ENCODE measurements around the gene NRXN3. TPM values are rescaled to one million over a fixed set of nuclear protein-coding genes. Genes with fewer than 3 reads are reported as not detected.

NRXN3 gene
- total RNA-seq, 1 donor from 2014 or later, result not detected

DNA sequence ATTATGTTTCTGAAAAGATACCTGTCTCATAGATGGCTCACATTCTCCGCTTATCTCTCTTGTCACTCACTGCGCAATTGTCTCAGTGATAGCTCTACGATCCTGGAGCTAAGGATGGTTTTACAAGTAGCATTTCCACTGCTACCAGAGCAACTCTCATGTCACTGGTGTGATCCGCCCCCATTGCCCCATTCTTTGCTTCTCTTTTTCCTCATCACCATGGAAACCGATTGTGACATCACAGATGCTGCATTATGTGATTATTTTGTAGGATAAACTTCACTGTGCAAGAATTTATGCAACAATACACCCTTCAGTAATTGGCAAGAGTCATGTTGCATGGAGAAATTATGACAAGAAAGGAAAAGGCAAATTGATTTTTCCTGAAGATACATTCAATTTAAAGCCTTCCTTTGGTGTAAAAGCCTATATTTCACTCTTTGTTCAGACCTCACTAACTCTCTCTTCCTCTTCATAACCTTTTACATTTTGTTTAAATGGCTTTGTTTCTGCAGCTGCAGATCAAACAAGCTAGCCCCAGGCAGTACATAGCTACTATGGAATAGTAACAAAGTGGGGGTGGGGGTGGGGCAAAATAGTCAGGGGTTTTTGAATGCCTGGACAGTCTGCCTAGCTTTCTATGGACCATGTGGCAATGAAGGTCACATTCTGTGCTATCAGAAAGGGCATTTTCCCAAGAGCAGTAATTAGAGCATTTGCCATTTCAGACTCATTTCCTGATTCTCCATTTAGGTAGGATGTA, 539.8 kb downstream of the NRXN3 start:
- intact Hi-C loops (cut with micrococcal nuclease), result no loop called here

DNA sequence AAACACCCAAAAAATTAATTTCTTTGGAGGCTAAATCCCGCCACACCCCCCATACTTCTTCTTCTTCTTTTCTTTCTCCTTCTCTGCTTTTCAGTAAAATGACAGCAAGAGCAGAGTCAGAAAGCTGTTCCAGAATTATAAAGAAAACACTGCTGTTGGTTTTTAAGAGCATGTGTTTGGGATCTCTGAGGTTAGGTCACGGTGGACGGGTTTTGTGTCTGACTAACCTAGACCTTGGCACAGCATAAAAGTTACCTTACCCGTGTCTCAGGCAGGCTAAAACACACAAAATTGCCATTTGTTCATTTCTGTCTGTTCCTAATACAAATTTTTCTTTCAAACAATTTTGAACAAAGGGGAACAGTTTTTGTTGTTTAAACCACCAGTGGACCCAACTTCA, 540.8 kb downstream of the NRXN3 start:
- intact Hi-C loops (cut with micrococcal nuclease), result no loop called here

DNA sequence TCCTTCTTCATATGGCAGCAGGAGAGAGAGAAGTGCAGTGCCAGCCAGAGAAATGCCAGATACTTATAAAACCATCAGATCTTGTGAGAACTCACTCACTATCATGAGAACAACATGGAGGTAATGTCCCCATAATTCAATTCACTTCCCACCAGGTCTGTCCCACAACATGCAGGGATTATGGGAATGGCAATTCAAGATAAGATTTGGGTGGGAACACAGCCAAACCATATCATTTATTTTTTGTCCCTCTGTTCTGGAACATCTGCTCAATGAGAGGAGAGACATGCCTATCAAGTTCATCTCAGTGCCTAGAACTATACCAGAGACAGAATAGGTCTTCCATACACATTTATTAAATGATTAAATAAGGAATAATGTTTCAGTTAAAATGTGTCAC, 543.5 kb downstream of the NRXN3 start:
- intact Hi-C loops (cut with micrococcal nuclease), result no loop called here

DNA sequence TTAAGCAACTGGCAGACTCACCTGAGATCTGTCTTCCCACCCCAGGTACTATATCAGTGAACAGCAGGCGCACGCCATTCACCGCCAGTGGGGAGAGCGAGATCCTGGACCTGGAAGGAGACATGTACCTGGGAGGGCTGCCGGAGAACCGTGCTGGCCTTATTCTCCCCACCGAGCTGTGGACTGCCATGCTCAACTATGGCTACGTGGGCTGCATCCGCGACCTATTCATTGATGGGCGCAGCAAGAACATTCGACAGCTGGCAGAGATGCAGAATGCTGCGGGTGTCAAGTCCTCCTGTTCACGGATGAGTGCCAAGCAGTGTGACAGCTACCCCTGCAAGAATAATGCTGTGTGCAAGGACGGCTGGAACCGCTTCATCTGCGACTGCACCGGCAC, 544.5 kb downstream of the NRXN3 start:
- intact Hi-C loops (cut with micrococcal nuclease), result no loop called here

DNA sequence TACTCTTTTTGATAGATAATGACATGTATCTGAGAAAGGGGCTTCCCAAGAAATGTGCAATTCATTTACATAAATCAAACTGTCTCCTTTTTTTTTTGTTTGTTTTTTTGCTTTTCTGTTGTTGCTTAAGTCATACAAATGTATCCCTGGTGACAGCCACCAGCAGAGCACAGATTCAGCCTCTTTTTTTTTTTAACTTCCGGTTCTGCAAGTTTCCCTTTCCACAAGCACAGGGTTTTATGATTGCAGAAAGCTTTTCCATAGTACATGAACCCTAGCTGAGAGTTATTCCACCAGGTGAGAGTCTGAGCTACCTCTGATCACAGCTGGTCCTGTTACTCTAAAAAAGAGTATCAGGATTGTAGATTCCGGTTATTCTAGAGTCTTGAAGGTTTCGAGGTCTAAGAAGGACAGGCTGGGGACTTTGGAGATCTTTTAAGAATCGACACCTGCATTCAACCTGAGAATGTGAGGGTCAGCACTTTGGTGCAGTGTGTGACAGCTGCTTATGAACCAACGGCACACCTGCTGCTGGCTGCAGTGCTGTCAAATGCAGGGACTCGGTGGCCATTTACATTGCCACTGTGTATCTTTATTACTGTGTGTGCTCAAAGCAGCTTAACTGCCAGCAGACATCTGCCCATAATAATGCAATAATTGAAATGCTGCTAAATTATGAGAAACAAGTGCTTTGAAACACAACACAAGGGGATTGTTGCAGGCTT, 551.7 kb downstream of the NRXN3 start:
- intact Hi-C loops (cut with micrococcal nuclease), result no loop called here

DNA sequence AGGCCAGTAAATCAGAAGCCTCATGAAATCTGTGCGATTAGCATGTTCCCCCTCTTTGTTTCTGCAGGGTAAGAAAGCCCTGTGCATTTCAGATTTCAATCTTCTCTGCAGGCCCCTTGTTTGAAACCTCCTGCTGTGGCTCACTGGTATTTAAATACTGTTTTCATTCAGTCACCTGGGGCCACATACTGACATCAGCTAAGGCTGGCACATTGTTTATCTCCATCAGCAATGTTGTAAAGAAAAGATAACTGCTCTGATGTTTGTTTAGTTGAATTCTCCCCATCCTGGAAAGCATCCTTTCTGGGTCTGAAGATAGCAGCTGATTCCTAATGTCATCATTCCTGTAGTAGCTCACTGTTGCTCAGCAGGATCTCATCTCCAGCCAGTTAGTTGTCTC, 554.9 kb downstream of the NRXN3 start:
- intact Hi-C loops (cut with micrococcal nuclease), result no loop called here

DNA sequence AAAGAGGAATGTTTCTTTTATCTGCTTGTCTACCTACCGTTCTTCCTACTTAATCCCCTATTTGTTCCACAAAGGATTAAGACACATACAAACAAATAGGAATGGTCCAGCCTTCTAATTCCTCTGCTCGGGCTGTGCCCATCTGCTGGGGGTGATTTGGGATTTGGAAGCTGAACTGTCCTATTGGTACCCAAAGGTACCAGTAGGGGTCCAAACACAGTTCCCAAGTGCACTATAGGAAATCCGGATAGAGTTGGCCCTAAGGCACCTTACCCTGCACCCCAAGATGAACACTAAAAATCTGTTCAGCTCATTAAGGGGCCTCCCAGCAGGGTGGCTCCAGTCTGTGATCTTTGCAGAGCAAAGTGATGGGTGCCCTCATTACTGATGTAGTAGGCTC, 566.9 kb downstream of the NRXN3 start:
- intact Hi-C loops (cut with micrococcal nuclease), result no loop called here

DNA sequence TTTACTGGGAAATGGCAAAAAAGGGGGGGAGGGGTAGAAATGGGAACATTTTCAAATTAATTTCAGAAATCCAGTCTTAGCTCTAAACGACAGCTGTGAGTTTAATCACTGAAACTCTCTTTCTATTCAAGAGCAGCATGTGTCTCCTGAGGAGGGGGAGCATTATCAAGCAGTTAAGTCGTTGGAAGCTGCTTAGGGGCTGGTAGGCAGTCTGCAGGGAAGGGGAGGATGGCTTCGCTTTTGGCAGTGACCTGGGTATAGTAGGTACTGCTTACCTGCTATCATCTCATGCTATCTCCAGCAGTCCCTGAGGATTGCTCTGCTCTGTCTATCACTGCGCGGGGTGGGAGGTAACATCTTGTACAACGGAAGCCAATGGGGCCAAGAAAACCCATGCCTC, 567.4 kb downstream of the NRXN3 start:
- intact Hi-C loops (cut with micrococcal nuclease), result no loop called here

DNA sequence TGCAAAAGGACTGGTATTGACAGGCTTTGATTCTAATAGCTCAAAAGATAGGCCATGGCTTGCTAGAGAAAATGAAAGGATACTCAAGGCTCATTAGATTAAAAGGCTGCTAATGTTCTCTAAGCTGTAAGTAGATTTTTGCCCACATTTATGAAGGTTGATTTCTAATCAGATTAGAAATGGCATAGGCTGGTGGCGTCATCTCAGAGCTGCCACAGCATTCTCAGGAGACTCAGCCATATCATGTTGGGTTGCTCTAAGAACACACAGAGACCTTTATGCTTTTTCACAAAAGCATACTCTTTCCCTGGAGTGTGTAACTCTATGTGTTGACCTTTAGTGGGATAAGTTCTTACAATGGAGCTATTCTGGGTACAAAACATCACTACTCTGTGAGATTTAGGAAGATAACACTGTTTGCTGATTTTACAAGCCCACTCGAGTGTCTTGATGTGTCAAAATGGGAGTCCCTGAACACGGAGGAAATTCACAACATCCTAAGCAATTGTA, 576.0 kb downstream of the NRXN3 start:
- intact Hi-C loops (cut with micrococcal nuclease), result no loop called here

DNA sequence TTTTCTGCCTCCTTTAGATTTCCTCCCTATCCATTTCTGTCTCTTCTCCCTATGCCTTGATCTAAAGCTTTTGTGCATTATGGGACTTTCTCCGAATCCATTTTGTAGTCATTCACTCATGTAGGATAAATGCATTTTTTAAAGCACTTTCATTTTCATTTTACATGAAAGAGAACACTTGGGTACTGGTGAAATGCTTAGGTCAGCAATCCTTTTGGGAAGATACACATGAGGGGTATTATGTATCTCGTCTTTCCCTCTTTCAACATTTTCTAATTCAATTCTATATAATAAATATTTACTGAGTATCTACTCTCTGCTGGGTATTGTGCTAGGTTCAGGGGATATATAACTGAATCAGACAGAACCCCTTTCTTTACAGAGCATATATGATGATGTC, 577.6 kb downstream of the NRXN3 start:
- intact Hi-C loops (cut with micrococcal nuclease), result no loop called here

DNA sequence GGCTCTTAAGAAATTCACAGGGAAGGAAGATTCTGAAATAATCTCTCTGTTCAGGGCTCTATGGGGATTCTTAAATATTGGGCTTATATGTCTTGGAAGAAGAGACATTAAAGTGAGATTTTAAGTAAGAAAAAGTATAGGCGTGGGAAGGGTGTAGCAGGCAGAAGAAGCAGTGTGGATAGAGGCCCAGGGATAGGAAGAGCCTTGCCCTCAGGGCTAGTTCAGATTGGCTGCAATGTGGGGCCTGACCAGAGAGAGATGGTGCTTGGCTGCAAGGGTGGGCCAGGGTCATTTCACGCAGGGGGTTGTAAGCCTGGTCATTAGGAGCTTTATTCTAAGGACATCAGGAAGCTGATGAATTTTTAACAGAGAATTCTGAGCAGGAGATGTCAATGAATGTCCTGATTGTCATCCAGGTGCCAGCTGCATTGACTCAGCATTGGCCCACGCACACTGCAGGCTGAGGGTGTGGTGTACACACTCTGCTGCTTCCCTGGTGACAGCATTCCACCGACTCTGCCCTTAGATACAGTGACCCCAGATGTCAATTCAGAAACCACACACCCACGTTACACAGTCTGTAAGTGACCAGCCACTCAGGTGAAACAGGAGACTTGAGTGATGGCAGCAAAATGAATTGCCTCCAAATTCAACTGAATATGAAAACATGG, 582.5 kb downstream of the NRXN3 start:
- intact Hi-C loops (cut with micrococcal nuclease), result no loop called here

DNA sequence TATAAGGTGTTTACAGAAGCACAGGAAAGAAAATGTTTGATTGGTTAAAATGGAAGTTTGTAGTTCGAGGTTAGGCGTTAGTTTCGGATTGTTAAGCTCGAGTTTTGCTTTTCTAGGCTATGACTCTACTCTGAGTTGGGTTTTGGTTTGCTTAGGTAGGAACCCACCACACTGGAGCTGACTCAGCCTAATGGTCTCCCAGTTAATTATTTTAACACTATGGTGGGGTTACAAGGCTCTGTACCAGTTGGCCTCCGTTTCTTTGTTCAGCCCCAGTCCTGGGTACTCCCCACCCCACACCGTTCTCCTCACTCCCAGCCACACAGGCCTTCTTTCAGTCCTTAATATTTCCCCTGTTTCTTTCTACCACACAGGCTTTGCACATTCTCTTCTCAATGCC, 583.9 kb downstream of the NRXN3 start:
- intact Hi-C loops (cut with micrococcal nuclease), result no loop called here

DNA sequence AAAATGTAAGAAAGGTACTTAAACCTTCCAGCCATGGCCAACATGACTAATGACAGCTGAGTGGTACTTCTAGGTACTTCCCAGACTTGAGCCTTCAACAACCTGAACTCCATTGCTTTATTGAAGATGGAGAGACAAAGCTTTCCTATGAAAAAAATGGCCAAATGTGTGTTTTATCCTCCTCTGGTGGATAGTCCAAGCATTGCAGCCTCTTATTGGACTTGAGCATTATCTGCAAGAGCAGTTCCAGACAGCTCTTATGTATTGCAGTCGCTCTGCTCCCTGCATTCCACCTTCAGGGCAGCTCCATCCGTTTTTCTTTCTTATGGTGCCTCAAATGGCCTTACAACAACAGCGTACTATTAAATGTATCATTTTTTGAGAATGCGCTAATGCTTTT, 588.2 kb downstream of the NRXN3 start:
- intact Hi-C loops (cut with micrococcal nuclease), result no loop called here

DNA sequence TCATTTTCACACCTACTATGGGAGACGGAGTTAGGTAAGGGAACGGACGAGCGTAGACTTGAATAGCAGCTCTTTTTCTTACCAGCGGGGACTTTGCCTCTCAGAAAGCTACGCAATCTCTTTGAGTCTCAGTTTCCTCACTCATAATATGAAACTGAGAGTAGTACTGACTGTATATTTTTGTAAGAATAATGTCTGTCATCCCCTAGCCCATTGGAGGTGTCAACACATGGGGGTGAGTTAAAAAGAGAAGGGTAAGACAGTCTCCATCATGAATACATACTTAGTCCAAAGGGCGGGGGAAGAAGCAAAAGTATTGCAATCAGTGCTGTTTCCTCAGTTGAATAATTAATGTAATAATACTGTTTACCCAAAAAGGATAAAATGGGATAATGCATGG, 592.2 kb downstream of the NRXN3 start:
- intact Hi-C loops (cut with micrococcal nuclease), result no loop called here

DNA sequence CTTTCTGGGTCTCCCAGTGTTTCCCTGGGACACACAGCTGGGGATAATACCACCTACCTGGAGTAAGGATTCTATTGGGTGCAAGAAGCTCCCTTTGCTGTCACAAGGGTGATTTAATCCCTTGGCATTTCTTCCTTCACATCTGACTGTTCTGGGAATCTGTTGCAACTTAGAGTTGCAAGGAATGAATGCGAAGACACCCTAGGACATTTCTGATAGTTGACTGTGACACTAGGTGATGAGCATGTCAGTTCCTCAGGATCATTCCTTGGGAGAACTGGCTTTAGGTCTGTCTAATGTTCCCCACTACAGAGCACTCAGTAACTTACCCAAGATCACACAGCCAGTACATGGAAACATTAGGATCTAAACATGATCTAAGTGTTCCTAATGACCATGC, 593.6 kb downstream of the NRXN3 start:
- intact Hi-C loops (cut with micrococcal nuclease), result no loop called here

DNA sequence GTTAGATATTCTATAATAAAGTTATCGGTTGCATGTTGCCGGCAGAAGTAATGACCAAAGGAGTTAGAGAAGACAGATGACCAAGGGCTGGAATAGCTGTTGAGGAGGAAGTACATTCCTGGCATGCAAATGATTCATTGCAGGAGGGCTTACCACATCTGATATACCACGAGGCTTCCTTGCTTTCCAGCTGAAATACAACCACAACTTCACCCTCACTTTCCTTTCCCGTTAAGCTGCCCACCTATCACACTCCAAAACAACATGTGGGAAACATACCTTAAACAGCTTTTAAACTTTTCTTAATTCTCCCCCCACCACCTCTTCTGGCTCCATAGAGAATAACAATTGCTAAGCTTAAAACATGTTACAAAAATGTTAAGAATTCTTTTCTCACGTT, 594.1 kb downstream of the NRXN3 start:
- intact Hi-C loops (cut with micrococcal nuclease), result no loop called here

DNA sequence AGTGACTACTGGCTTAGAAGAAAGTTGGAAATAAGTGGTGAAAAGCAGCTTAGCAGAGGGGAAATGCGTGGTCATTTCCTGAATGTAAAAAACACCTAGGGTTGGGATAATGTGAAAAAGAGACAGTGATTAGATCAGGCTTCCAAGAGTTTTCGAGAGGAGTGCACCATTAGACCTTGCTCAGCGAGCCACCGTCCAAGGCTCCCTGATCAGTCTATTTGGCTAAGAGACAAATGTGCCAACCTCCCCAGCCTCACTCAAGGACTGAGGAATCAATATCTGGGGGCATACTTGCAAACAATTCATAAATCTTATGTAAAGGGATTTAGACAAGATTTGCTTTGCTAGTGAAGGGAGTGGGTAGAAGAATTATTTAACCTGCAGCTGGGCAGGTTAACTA, 594.5 kb downstream of the NRXN3 start:
- intact Hi-C loops (cut with micrococcal nuclease), result no loop called here

DNA sequence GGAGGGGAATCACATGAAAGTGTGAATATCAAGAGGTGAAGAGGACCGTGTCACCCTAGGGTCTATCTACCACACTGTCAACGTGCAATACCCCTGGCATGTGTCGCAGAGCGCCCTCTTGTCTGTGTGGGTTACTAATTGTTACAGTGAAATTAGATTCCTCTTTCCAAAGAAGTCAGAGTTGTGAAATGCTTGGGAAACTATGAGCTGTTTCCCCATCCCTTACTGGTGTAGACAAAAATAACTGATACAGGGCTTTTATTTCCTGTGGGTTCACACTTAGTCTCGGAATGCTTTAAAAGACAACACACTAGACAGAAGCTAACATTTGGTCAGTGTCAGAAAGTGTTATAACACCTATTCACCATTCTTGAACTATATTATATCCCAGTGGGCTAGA, 597.3 kb downstream of the NRXN3 start:
- intact Hi-C loops (cut with micrococcal nuclease), result no loop called here

DNA sequence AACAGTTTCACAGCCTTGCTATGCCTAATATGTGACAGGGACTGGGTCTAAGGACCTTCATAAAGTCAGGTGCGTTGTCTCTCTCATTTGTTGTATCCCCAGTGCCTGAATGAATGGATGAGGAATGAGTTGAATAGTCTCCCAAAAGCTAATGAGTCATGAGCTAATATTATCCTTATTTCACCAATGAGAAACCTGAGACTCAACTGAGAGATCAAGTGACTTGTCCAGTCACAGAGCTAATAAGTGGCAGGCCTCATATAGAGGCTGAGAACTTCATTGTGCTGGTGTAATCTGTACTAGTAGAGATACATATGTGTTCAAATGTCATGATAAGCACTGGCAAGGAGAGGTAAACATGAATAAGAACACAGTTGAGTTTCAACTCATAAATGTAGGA, 612.4 kb downstream of the NRXN3 start:
- intact Hi-C loops (cut with micrococcal nuclease), result no loop called here

DNA sequence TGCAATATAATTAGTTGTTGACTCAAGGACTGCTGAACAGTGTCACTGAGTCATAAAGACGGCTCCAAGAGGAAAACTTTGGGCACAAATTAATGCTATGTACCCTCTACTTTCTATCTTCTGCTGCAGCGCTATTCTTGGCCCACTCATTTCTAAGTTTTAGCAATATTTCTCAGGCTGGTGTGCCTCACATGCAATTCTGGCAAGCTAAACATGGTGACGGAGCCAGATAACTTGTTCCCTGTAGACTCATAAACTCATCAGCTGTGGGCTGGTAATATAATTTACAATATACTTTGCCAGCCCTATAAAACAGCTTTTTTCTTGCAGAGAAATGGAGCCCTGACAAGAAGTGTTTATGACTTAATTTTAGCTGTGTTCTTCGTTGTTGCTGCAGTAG, 615.1 kb downstream of the NRXN3 start:
- intact Hi-C loops (cut with micrococcal nuclease), result no loop called here

DNA sequence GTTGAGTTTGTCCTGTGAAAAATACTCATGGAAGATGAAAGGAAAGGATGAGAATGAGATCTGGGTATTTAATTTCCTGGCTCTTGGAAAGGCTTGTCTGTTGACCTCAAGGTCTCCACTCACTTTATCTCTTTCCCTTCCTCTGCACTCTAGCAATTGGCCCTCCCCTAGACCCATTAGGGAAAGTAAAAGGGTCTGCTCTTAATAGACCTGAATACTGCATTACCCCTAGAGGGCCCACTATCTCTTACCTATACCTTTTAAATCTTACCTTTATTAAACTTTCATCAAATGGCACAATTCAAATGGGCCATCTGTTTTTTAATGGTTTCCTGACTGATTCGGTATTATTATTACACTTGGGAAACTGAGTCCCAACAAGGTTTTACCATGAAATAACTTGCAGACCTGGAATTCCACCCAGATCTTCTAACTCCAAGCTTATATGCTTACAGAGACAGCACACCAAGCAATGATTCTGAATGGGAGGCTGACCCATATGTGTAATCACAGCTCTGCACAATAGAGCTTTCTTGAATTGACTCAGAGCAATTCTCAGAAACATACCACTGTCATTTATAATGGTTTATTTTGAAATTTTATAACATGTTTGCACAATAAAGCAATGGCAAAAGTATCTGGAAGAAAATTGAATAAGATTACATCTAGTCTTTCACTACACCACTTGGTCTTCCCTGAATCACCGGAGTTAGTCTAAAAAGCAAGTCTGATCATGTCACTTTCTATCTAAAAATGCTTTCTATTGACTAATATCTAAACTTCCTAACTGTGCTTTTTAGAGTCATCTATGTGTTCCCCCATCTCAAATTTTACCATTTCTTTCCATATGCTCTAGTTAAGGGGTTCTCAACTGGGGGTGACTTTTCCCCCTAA, 618.5 kb downstream of the NRXN3 start:
- intact Hi-C loops (cut with micrococcal nuclease), result no loop called here

Data from T-helper 2 cell treated with Interferon-gamma antibody and Interleukin-4, amounts not matched to agents 100 ng/mL and 5 ng/mL, for 36 hours (primary cell).